Adrenal gland (tissue), 12 donors: ENCODE data around the gene MUC22. TPM values are rescaled to one million over a fixed set of nuclear protein-coding genes. Genes with fewer than 3 reads are reported as not detected.
"Not testable (repeated sequence)": the region's sequence is repeated elsewhere in the genome, so short reads cannot be mapped to it uniquely, and the experiment has no call there.

ENCODE experiments used
- DNase-seq, 7 donors: peaks; one replicate each; pipeline ENCODE4 v3.0.0-alpha.2; 2019 to 2020
- H3K27ac ChIP-seq, 5 donors: fragments of 200-600 bp; sonication (generic) in 4 of 5; 1 replicate in 3 of 5; 2 replicates in 2 of 5; pipeline versions ENCODE4 v1.5.1 to v1.8.0; 2016 to 2020; ENCODE audit warnings: mild to moderate bottlenecking in 1 of 5
- H3K27me3 ChIP-seq: fragments of 200-600 bp; 2 replicates; pipeline ENCODE4 v1.8.0; 2021
- H3K36me3 ChIP-seq, 2 donors: fragments of 200-600 bp; replicated peaks in 1 of 2; 1 replicate in 1 of 2; 2 replicates in 1 of 2; pipeline versions ENCODE4 v1.5.1 to v1.8.0; 2018 to 2022
- H3K4me1 ChIP-seq, 2 donors: fragments of 200-600 bp; replicated peaks in 1 of 2; 1 replicate in 1 of 2; 2 replicates in 1 of 2; pipeline versions ENCODE4 v1.5.1 to v1.8.0; 2018 to 2021
- H3K4me3 ChIP-seq, 4 donors: fragments of 200-600 bp; sonication (generic) in 3 of 4; one replicate each; pipeline ENCODE4 v1.5.1; 2016 to 2018
- H3K9me3 ChIP-seq, 3 donors: fragments of 200-600 bp; sonication (generic) in 1 of 3; replicated peaks in 1 of 3; 1 replicate in 2 of 3; 2 replicates in 1 of 3; pipeline versions ENCODE4 v1.5.1 to v1.8.0; 2016 to 2021
- POLR2A ChIP-seq, 2 donors: fragments of 450-650 bp; IDR thresholded peaks; one replicate each; pipeline ENCODE4 v1.6.1; 2017; ENCODE audit warnings: antibody characterized with exemption in 2 of 2, mild to moderate bottlenecking in 2 of 2, moderate library complexity in 1 of 2
- WGBS, 4 donors: extraction: QIAGEN DNeasy Blood & Tissue Kit in 2 of 4; methylation state at CpG; one replicate each; pipeline versions ENCODE4 v1.1.5 to v1.1.7; 2013 to 2017; 5-methylcytosine and 5-hydroxymethylcytosine counted together
- intact Hi-C, 2 donors: fragments of 100-400 bp; cut with DNase I; formaldehyde crosslinking; loops; one replicate each; pipeline versions ENCODE4 v1.14.1 to v1.15.0; 2022 to 2023
- polyA plus RNA-seq, 3 donors: library from polyadenylated mRNA; stranded (reverse); fragments of 200-250 nt in 2 of 3; fragments of 350-450 nt in 1 of 3; fragmentation: Illumina TruSeq in 1 of 3; extraction: RNeasy Lipid Tissue Mini Kit (QIAGEN cat#74804) in 1 of 3; gene quantifications; one replicate each; pipeline ENCODE4 v1.2.3, GENCODE V29; 2013 to 2014
- total RNA-seq, 9 donors: library from RNA; depleted of rRNA in 4 of 9; stranded (reverse); fragments of >200 nt in 4 of 9; fragments of 120-200 nt in 1 of 9; fragmentation: NEBNext Ultra II Directional in 1 of 9; extraction: Animal tissue kit (Norgen Biotek cat#: 25700) in 1 of 9; gene quantifications; one replicate each; pipeline versions ENCODE4 v1.1.0 to v1.2.4, GENCODE V29; 2013 to 2023
- TF ChIP-seq, protein P1 (sequence below), 6 experiments: fragments of 450-650 bp in 4 of 6; fragments of 200-600 bp in 2 of 6; sonication (generic) in 1 of 6; IDR thresholded peaks; 1 replicate in 5 of 6; 2 replicates in 1 of 6; pipeline versions ENCODE4 v1.5.1 to v1.8.0; 2016 to 2021; ENCODE audit warnings: antibody characterized with exemption in 6 of 6, mild to moderate bottlenecking in 2 of 6, moderate library complexity in 1 of 6
- donor health status: healthy with polysubstance abuse.
- donor health status: Bipolar disorder and iron deficiency.
- donor health status: DM: yes; HTN: yes; CAD: no.
- donor health status: DM: no; HTN: no; CAD: no.
- donor health status: DM: no; HTN: no; CAD: no.
- donor health status: DM: yes; HTN: yes; CAD: no.

MUC22 gene
- total and polyA plus RNA-seq, 12 donors = not detected

DNA sequence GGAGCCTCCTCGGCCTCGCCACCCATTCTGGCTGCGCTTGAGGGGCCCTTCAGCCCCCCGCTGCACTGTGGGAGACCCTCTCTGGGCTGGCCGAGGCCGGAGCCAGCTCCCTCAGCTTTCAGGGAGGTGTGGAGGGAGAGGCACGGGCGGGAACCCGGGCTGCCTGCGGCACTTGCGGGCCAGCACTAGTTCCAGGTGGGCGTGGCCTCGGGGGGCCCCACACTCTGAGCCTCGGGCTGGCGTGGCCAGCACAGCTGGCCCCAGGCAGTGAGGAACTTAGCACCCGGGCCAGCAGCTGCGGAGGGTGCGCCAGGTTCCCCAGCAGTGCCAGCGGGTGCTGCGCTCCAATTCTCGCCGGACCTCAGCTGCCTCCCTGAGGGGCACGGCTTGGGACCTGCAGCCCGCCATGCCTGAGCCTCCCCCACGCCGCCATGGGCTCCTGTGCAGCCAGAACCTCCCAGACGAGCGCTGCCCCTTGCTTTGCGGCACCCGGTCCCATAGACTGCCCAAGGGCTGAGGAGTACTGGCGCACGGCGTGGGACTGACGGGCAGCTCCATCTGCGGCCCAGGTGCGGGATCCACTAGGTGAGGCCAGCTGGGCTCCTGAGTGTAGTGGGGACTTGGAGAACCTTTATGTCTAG is 6.5 kb downstream of the MUC22 start:
- H3K27ac ChIP-seq = no peak overlapping the region
- H3K4me1 ChIP-seq = no peaks in the 10 kb centered on the region
- H3K36me3 ChIP-seq = no peaks in the 10 kb centered on the region
- H3K9me3 ChIP-seq = no peaks in the 10 kb centered on the region
- DNase-seq = no peak
- H3K27me3 ChIP-seq = no peaks in the 10 kb centered on the region
- TF ChIP-seq, protein P1, sequence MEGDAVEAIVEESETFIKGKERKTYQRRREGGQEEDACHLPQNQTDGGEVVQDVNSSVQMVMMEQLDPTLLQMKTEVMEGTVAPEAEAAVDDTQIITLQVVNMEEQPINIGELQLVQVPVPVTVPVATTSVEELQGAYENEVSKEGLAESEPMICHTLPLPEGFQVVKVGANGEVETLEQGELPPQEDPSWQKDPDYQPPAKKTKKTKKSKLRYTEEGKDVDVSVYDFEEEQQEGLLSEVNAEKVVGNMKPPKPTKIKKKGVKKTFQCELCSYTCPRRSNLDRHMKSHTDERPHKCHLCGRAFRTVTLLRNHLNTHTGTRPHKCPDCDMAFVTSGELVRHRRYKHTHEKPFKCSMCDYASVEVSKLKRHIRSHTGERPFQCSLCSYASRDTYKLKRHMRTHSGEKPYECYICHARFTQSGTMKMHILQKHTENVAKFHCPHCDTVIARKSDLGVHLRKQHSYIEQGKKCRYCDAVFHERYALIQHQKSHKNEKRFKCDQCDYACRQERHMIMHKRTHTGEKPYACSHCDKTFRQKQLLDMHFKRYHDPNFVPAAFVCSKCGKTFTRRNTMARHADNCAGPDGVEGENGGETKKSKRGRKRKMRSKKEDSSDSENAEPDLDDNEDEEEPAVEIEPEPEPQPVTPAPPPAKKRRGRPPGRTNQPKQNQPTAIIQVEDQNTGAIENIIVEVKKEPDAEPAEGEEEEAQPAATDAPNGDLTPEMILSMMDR (IDR thresholded peaks at IDR 0.05) = no peak
- TF ChIP-seq POLR2A (IDR thresholded peaks at IDR 0.05) = no peak
- intact Hi-C loops = no loop called here
- no peak overlapping the region for H3K4me3 ChIP-seq
- 68 to 90% (median 86%) methylated on average over 12 to 36 of the region's 36 CpGs for WGBS, 4 donors

DNA sequence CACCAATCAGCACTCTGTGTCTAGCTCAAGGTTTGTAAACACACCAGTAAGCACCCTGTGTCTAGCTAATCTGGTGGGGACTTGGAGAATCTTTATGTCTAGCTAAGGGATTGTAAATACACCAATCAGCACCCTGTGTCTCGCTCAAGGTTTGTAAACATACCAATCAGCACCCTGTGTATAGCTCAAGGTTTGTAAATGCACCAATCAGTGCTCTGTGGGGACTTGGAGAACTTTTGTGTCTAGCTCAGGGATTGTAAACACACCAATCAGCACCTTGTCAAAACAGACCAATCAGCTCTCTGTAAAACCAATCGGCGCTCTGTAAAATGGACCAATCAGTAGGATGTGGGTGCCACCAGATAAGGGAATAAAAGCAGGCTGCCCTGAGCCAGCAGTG is 7.2 kb downstream of the MUC22 start:
- H3K4me3 ChIP-seq, H3K27ac ChIP-seq, H3K36me3 ChIP-seq, intact Hi-C loops, DNase-seq, H3K4me1 ChIP-seq, H3K9me3 ChIP-seq, H3K27me3 ChIP-seq: not testable (repeated sequence)
- WGBS, 4 donors = 79 to 96% (median 91%) methylated on average over 2 to 3 of the region's 3 CpGs

DNA sequence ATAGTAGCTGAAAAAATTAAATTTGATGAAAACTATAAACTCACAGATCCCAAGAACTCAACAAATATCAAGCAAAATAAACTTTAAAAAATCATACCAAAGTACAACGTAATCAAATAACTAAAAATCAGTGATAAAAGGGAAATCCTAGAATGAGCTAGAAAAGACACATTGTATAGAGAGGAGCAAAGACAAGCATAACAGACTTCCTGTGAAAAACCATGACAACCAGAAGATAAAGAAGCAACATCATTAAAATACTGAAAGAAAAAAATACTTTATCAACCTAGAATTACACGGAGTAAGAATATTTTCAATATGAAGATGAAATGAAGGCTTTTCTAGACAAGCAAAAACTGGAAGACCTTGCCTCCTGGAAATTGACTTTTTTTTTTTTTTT is 9.8 kb downstream of the MUC22 start:
- Histone ChIP-seq H3K9me3 (no peaks in the 10 kb centered on the region), H3K4me1 (no peaks in the 10 kb centered on the region), H3K4me3 (no peak overlapping the region), H3K27ac (no peak overlapping the region), H3K27me3 (no peaks in the 10 kb centered on the region), H3K36me3 (no peaks in the 10 kb centered on the region)
- TF ChIP-seq POLR2A (IDR thresholded peaks at IDR 0.05) = no peak
- TF ChIP-seq, protein P1 (IDR thresholded peaks at IDR 0.05) = no peak
- intact Hi-C loops = no loop called here
- WGBS, 4 donors = 66 to 79% (median 69%) methylated on average over 2 of the region's 2 CpGs
- no peak for DNase-seq

DNA sequence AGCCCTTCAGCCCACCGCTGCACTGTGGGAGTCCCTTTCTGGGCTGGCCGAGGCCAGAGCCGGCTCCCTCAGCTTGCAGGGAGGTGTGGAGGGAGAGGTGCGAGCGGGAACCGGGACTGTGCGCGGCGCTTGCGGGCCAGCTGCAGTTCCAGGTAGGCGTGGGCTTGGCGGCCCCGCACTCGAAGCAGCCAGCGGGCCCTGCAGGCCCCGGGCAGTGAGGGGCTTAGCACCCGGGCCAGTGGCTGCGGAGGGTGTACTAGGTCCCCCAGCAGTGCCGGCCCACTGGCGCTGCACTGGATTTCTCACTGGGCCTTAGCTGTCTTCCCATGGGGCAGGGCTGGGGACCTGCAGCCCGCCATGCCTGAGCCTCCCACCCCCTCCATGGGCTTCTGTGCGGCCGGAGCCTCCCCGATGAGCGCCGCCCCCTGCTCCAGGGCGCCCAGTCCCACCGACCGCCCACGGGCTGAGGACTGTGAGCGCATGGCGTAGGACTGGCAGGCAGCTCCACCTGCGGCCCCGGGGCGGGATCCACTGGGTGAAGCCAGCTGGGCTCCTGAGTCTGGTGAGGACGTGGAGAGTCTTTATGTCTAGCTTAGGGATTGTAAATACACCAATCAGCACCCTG is 10.5 kb downstream of the MUC22 start:
- DNase-seq, H3K4me3 ChIP-seq, H3K27me3 ChIP-seq, H3K4me1 ChIP-seq, H3K27ac ChIP-seq, H3K36me3 ChIP-seq, intact Hi-C loops, H3K9me3 ChIP-seq: not testable (repeated sequence)
- 80 to 95% (median 90%) methylated on average over 1 to 36 of the region's 36 CpGs; no CpG with 5 or more reads in 1 of the 4 donors for WGBS, 4 donors

DNA sequence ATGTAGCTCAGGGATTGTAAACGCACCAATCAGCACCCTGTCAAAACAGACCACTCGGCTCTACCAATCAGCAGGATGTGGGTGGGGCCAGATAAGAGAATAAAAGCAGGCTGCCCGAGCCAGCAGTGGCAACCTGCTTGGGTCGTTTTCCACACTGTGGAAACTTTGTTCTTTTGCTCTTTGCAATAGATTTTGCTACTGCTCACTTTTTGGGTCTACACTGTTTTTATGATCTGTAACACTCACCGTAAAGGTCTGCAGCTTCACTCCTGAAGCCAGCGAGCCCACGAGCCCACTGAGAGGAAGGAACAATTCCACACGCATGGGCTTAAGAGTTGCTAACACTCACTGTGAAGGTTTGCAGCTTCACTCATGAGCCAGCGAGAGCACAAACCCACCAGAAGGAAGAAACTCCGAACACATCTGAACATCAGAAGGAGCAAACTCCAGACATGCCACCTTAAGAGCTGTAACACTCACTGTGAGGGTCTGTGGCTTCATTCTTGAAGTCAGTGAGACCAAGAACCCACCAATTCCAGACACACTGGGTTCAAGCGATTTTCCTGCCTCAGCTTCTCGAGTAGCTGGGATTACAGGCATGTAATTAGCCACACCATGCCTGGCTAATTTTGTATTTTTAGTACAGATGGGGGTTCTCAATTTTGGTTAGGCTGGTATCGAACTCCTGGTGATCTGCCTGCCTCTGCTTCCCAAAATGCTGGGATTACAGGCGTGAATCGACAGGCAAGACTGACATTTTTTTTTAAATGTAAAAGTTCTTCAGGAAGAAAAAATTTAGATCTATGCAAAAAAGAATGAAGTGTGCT is 11.6 kb downstream of the MUC22 start:
- H3K27me3 ChIP-seq, intact Hi-C loops, H3K4me1 ChIP-seq, H3K27ac ChIP-seq, H3K9me3 ChIP-seq, H3K4me3 ChIP-seq, DNase-seq, H3K36me3 ChIP-seq: not testable (repeated sequence)
- 77 to 82% (median 79%) methylated on average over 14 to 15 of the region's 15 CpGs for WGBS, 4 donors
